H9 (cell line): ENCODE measurements around the gene RPS15A. TPM values are rescaled to one million over a fixed set of nuclear protein-coding genes. Genes with fewer than 3 reads are reported as not detected.
A peak's percentile ranks its signal among the peaks of the same experiment; 100 is the strongest.

Experiments
- DNase-seq: peaks from one replicate; pipeline ENCODE4 v3.0.0-alpha.2; 2017
- H2AFZ ChIP-seq: one replicate; pipeline ENCODE4 v1.6.1; 2013; ENCODE audit warnings: mild to moderate bottlenecking, low read length, control low read depth, moderate library complexity
- H2AK5ac ChIP-seq: 2 replicates; pipeline ENCODE4 v1.6.1; 2013; ENCODE audit warnings: low read length, control low read depth, mixed read lengths; ENCODE audit not compliant: insufficient read length
- H2BK120ac ChIP-seq: one replicate; pipeline ENCODE4 v1.6.1; 2013; ENCODE audit warnings: low read depth, mild to moderate bottlenecking, low read length, control low read depth, inconsistent platforms; ENCODE audit not compliant: poor library complexity, severe bottlenecking
- H2BK12ac ChIP-seq: 2 replicates; pipeline ENCODE4 v1.6.1; 2013; ENCODE audit warnings: low read length, control low read depth, mixed read lengths, low read depth; ENCODE audit not compliant: insufficient read length
- H2BK15ac ChIP-seq: 2 replicates; pipeline ENCODE4 v1.6.1; 2013; ENCODE audit warnings: low read depth, low read length, control low read depth
- H2BK20ac ChIP-seq: one replicate; pipeline ENCODE4 v1.6.1; 2013; ENCODE audit warnings: low read depth, mild to moderate bottlenecking, low read length, control low read depth, inconsistent platforms; ENCODE audit not compliant: poor library complexity, severe bottlenecking
- H2BK5ac ChIP-seq: 2 replicates; pipeline ENCODE4 v1.6.1; 2013; ENCODE audit warnings: low read length, control low read depth, mixed read lengths; ENCODE audit not compliant: insufficient read length
- H3K14ac ChIP-seq: 2 replicates; pipeline ENCODE4 v1.6.1; 2013; ENCODE audit warnings: low read length, control low read depth; ENCODE audit not compliant: insufficient read depth
- H3K18ac ChIP-seq: 2 replicates; pipeline ENCODE4 v1.6.1; 2013; ENCODE audit warnings: low read depth, mild to moderate bottlenecking, mixed read lengths, low read length, control low read depth; ENCODE audit not compliant: insufficient read length
- H3K23ac ChIP-seq: 2 replicates; pipeline ENCODE4 v1.6.1; 2013; ENCODE audit warnings: low read length, control low read depth, mixed read lengths, low read depth; ENCODE audit not compliant: insufficient read length
- H3K23me2 ChIP-seq: 2 replicates; pipeline ENCODE4 v1.6.1; 2013; ENCODE audit warnings: low read depth, mild to moderate bottlenecking, mixed read lengths, low read length, control low read depth; ENCODE audit not compliant: insufficient read length, poor library complexity, severe bottlenecking
- H3K27ac ChIP-seq: 2 replicates; pipeline ENCODE4 v1.5.1; 2013; ENCODE audit warnings: low read length, control low read depth, mixed read lengths, low read depth; ENCODE audit not compliant: insufficient read length
- H3K27me3 ChIP-seq: 2 replicates; pipeline ENCODE4 v1.6.1; 2013; ENCODE audit warnings: low read length, control low read depth, inconsistent platforms; ENCODE audit not compliant: insufficient read depth
- H3K4ac ChIP-seq: 2 replicates; pipeline ENCODE4 v1.6.1; 2013; ENCODE audit warnings: low read depth, mild to moderate bottlenecking, control low read depth, inconsistent platforms, low read length, moderate library complexity
- H3K4me1 ChIP-seq: 2 replicates; pipeline ENCODE4 v1.6.1; 2013; ENCODE audit warnings: low read length, control low read depth, inconsistent platforms; ENCODE audit not compliant: insufficient read depth
- H3K4me2 ChIP-seq: 2 replicates; pipeline ENCODE4 v1.6.1; 2013; ENCODE audit warnings: low read length, control low read depth, mixed read lengths; ENCODE audit not compliant: insufficient read length, insufficient read depth
- H3K56ac ChIP-seq: 2 replicates; pipeline ENCODE4 v1.6.1; 2013; ENCODE audit warnings: low read depth, mild to moderate bottlenecking, mixed read lengths, low read length, control low read depth; ENCODE audit not compliant: insufficient read length
- H3K79me1 ChIP-seq: 2 replicates; pipeline ENCODE4 v1.6.1; 2013; ENCODE audit warnings: low read depth, mild to moderate bottlenecking, moderate library complexity, low read length, control low read depth, inconsistent platforms; ENCODE audit not compliant: insufficient read depth, poor library complexity, severe bottlenecking
- H3K79me2 ChIP-seq: 2 replicates; pipeline ENCODE4 v1.6.1; 2013; ENCODE audit warnings: low read length, control low read depth, inconsistent platforms; ENCODE audit not compliant: insufficient read depth
- H3K9ac ChIP-seq: 2 replicates; pipeline ENCODE4 v1.6.1; 2013; ENCODE audit warnings: low read length, control low read depth, mixed read lengths; ENCODE audit not compliant: insufficient read length; ENCODE audit errors: extremely low read depth
- H3K9me3 ChIP-seq: one replicate; pipeline ENCODE4 v1.6.1; 2013; ENCODE audit warnings: low read depth, low read length, inconsistent platforms; ENCODE audit not compliant: control insufficient read depth
- H3T11ph ChIP-seq: one replicate; pipeline ENCODE4 v1.6.1; 2013; ENCODE audit warnings: mild to moderate bottlenecking, low read length, control low read depth, inconsistent platforms
- H4K20me1 ChIP-seq: one replicate; pipeline ENCODE4 v1.6.1; 2013; ENCODE audit not compliant: control insufficient read depth, insufficient read length, insufficient read depth
- H4K5ac ChIP-seq: 2 replicates; pipeline ENCODE4 v1.6.1; 2013; ENCODE audit warnings: low read depth, mild to moderate bottlenecking, mixed read lengths, low read length, control low read depth; ENCODE audit not compliant: insufficient read length
- H4K8ac ChIP-seq: replicated peaks from 2 replicates; pipeline ENCODE4 v1.6.1; 2013; ENCODE audit warnings: low read length, control low read depth, mixed read lengths, low read depth; ENCODE audit not compliant: insufficient read length
- H4K91ac ChIP-seq: 2 replicates; pipeline ENCODE4 v1.6.1; 2013; ENCODE audit warnings: low read depth, mild to moderate bottlenecking, moderate library complexity, mixed read lengths, low read length, control low read depth; ENCODE audit not compliant: insufficient read length
- H3K27ac Mint-ChIP-seq, 3 experiments: 2 replicates in 2 of 3; 3 replicates in 1 of 3; pipeline ENCODE4 v1.8.0; 2020 to 2021; ENCODE audit warnings: mixed read lengths in 3 of 3, mild to moderate bottlenecking in 1 of 3, moderate library complexity in 1 of 3
- H3K27me3 Mint-ChIP-seq: 2 replicates; pipeline ENCODE4 v1.8.0; 2021; ENCODE audit warnings: low read depth, mild to moderate bottlenecking, moderate library complexity, mixed read lengths
- H3K36me3 Mint-ChIP-seq, 3 experiments: 2 replicates in 2 of 3; 3 replicates in 1 of 3; pipeline ENCODE4 v1.8.0; 2020 to 2021; ENCODE audit warnings: low read depth in 3 of 3, mixed read lengths in 3 of 3; ENCODE audit not compliant: insufficient read depth in 1 of 3
- H3K4me1 Mint-ChIP-seq, 2 experiments: 2 replicates each; pipeline ENCODE4 v1.8.0; 2020; ENCODE audit warnings: mixed read lengths in 2 of 2
- H3K4me3 Mint-ChIP-seq, 2 experiments: 2 replicates in 1 of 2; 3 replicates in 1 of 2; pipeline ENCODE4 v1.8.0; 2020 to 2021; ENCODE audit warnings: mild to moderate bottlenecking in 2 of 2, mixed read lengths in 2 of 2, moderate library complexity in 1 of 2
- H3K9me3 Mint-ChIP-seq, 2 experiments: 2 replicates in 1 of 2; 3 replicates in 1 of 2; pipeline ENCODE4 v1.8.0; 2020; ENCODE audit warnings: mild to moderate bottlenecking in 2 of 2, mixed read lengths in 2 of 2, moderate library complexity in 1 of 2
- WGBS: extraction: QIAGEN DNeasy Blood & Tissue Kit; methylation state at CpG from one replicate; pipeline ENCODE4 v1.1.7; 2013; ENCODE audit warnings: missing lambda C conversion rate, low lambda C conversion rate, mixed read lengths; ENCODE audit not compliant: insufficient read length; ENCODE audit errors: extremely low coverage; 5-methylcytosine and 5-hydroxymethylcytosine counted together
- total RNA-seq: library from RNA; stranded (reverse); gene quantifications from 2 replicates; pipeline ENCODE4 v1.2.1, GENCODE V29; 2021
- TF ChIP-seq, protein P1 (sequence below): fragments of 200-600 bp; sonication (generic); conservative IDR thresholded peaks from 3 replicates; pipeline ENCODE4 v1.8.0; 2021; ENCODE audit warnings: antibody characterized with exemption, mild to moderate bottlenecking

Gene RPS15A
- total RNA-seq, 1 experiment from 2014 or later = 1,990 TPM

DNA sequence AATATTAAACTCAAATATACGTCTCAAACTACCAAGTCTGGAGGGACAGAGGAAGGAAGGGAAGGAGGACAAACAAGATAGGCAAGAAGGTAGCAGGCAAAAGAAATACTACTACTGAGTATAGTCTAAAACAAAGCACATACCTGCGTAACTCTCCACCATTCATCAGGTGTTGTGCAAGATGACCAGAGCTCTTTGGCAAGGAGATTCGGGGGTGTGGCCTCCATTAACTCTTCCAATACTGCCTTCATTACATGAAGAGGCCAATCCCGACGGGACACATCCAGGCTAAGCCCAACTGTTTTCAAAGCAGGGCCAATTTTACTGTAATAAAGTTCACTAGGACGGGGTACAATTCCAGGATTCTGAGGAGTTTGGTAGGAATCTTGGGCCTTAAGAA lies 49.4 kb upstream of the RPS15A start:
- 100% methylated on average over 1 of the region's 6 CpGs for WGBS

More for the DNA sequence above, 49.4 kb upstream of the RPS15A start:
- Histone ChIP-seq H4K20me1 (no peaks in the 10 kb centered on the region), H3K4me1 (no peaks in the 10 kb centered on the region), H2BK15ac (no peak overlapping the region), H3K9me3 (no peaks in the 10 kb centered on the region), H4K8ac (no peak overlapping the region), H3K79me1 (no peaks in the 10 kb centered on the region), H3K79me2 (no peaks in the 10 kb centered on the region), H2AFZ (no peak overlapping the region), H3T11ph (no peak overlapping the region), H4K5ac (no peak overlapping the region), H2BK20ac (no peak overlapping the region), H3K4me2 (no peak overlapping the region), H3K23ac (no peak overlapping the region), H3K23me2 (no peaks in the 10 kb centered on the region), H3K56ac (no peak overlapping the region), H2BK5ac (no peak overlapping the region), H3K14ac (no peak overlapping the region), H3K9ac (no peak overlapping the region), H4K91ac (no peak overlapping the region), H2BK120ac (no peak overlapping the region), H3K27me3 (no peaks in the 10 kb centered on the region), H2BK12ac (no peak overlapping the region), H3K27ac (no peak overlapping the region), H3K18ac (no peak overlapping the region), H2AK5ac (no peak overlapping the region), H3K4ac (no peak overlapping the region)
- Mint-ChIP-seq H3K27ac (peak overlapping the region in 2 of 3 experiments; percentile 16 to 72; a peak in 3 of 7 replicates), H3K4me3 (no peak overlapping the region), H3K9me3 (no peaks in the 10 kb centered on the region), H3K27me3 (no peaks in the 10 kb centered on the region), H3K36me3 (peaks cover 37 to 94% (median 85%) of the 10 kb centered on the region in 3 experiments), H3K4me1 (peaks cover 0 to 9% of the 10 kb centered on the region in 2 experiments; a peak in 2 of 4 replicates)
- TF ChIP-seq, protein P1, sequence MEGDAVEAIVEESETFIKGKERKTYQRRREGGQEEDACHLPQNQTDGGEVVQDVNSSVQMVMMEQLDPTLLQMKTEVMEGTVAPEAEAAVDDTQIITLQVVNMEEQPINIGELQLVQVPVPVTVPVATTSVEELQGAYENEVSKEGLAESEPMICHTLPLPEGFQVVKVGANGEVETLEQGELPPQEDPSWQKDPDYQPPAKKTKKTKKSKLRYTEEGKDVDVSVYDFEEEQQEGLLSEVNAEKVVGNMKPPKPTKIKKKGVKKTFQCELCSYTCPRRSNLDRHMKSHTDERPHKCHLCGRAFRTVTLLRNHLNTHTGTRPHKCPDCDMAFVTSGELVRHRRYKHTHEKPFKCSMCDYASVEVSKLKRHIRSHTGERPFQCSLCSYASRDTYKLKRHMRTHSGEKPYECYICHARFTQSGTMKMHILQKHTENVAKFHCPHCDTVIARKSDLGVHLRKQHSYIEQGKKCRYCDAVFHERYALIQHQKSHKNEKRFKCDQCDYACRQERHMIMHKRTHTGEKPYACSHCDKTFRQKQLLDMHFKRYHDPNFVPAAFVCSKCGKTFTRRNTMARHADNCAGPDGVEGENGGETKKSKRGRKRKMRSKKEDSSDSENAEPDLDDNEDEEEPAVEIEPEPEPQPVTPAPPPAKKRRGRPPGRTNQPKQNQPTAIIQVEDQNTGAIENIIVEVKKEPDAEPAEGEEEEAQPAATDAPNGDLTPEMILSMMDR = no peak
- DNase-seq = no peak
